ENCODE measurements around the gene CALR3. TPM values are rescaled to one million over a fixed set of nuclear protein-coding genes. Genes with fewer than 3 reads are reported as not detected.
A peak's percentile ranks its signal among the peaks of the same experiment; 100 is the strongest.
"Not testable (repeated sequence)": the region's sequence is repeated elsewhere in the genome, so short reads cannot be mapped to it uniquely, and the experiment has no call there.

The CALR3 gene
- total RNA-seq, 1 donor from 2014 or later: 2.0 TPM

DNA sequence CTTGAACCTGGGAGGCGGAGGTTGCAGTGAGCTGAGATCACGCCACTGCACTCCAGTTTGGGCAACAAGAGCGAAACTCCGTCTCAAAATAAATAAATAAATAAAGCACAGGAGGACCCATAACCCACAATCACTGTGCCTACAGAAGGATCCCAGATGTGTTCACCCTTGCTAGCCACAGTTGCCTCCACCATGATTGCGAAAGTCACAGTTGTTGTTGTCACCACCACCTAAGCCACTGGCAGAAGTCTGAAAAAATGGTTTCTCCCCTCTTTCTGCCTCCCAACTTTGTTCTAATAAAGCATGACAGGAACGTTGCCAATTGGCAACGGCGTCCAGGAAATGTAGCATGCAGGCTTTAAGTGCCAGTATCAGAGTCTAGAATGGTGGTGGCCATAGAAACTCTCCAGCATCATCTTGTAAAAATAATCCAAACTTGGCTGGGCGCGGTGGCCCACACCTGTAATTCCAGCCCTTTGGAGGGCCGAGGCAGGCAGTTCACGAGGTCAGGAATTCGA, 22.0 kb downstream of the CALR3 start:
- no peaks in the 10 kb centered on the region for H3K36me3 ChIP-seq
- peaks cover 1% of the 10 kb centered on the region for H3K36me3 Mint-ChIP-seq
- H3F3A ChIP-seq (ENCODE audit: low read depth): no peaks in the 10 kb centered on the region
- H3K27me3 Mint-ChIP-seq (ENCODE audit: insufficient read depth, low read depth): peaks cover 5% of the 10 kb centered on the region
- no peak overlapping the region for H3K27ac ChIP-seq
- TF ChIP-seq EZH2 (IDR thresholded peaks at IDR 0.05) (no peak), EZH2phosphoT487 (IDR thresholded peaks at IDR 0.05) (no peak), CTCF (IDR thresholded peaks at IDR 0.05) (no peak)
- H3K4me3 Mint-ChIP-seq: peak overlapping the region; percentile 13
- H3K27ac Mint-ChIP-seq: no peak overlapping the region
- H3K4me3 ChIP-seq: no peak overlapping the region
- H2AFZ ChIP-seq (replicated peaks): no peak overlapping the region
- peaks cover 22% of the 10 kb centered on the region for H3K4me1 Mint-ChIP-seq
- peaks cover 2% of the 10 kb centered on the region for H3K9me3 Mint-ChIP-seq
- peaks cover 14% of the 10 kb centered on the region for H3K4me1 ChIP-seq
- DNase-seq (ENCODE audit: low spot score): no peak
- H3K79me2 ChIP-seq (ENCODE audit: low read depth): peaks cover 26% of the 10 kb centered on the region
- no peak overlapping the region for H3K4me2 ChIP-seq
- H4K20me1 ChIP-seq (ENCODE audit: low read depth): peaks cover 26% of the 10 kb centered on the region
- no peak overlapping the region for H3K9ac ChIP-seq
- no peaks in the 10 kb centered on the region for H3K9me3 ChIP-seq (ENCODE audit: low read depth)
- H3K27me3 ChIP-seq: no peaks in the 10 kb centered on the region

- Histone ChIP-seq H4K20me1 (ENCODE audit: low read depth) (peaks cover 35% of the 10 kb centered on the region), H3F3A (ENCODE audit: low read depth) (no peaks in the 10 kb centered on the region), H3K4me1 (peaks cover 14% of the 10 kb centered on the region), H3K4me3 (no peak overlapping the region), H2AFZ (replicated peaks) (no peak overlapping the region), H3K27ac (no peak overlapping the region), H3K4me2 (no peak overlapping the region), H3K36me3 (no peaks in the 10 kb centered on the region), H3K9ac (no peak overlapping the region), H3K27me3 (no peaks in the 10 kb centered on the region), H3K9me3 (ENCODE audit: low read depth) (no peaks in the 10 kb centered on the region), H3K79me2 (ENCODE audit: low read depth) (peaks cover 36% of the 10 kb centered on the region)
- peak overlapping the region; percentile 89 for H3K4me3 Mint-ChIP-seq
- peaks cover 1% of the 10 kb centered on the region for H3K36me3 Mint-ChIP-seq
- no peak overlapping the region for H3K27ac Mint-ChIP-seq
- TF ChIP-seq CTCF (IDR thresholded peaks at IDR 0.05): no peak
- TF ChIP-seq EZH2 (IDR thresholded peaks at IDR 0.05): no peak
- TF ChIP-seq EZH2phosphoT487 (IDR thresholded peaks at IDR 0.05): no peak
- H3K9me3 Mint-ChIP-seq: peaks cover 2% of the 10 kb centered on the region
- no peak for DNase-seq (ENCODE audit: low spot score)
- H3K4me1 Mint-ChIP-seq: peaks cover 29% of the 10 kb centered on the region
- H3K27me3 Mint-ChIP-seq (ENCODE audit: insufficient read depth, low read depth): peaks cover 5% of the 10 kb centered on the region
Measured at GRCh38 chr19:16472992-16473391, 23.0 kb downstream of the CALR3 start.

GRCh38 chr19:16472559-16472899, 23.4 kb downstream of the CALR3 start:
- H3K27ac Mint-ChIP-seq: not testable (repeated sequence)

DNA sequence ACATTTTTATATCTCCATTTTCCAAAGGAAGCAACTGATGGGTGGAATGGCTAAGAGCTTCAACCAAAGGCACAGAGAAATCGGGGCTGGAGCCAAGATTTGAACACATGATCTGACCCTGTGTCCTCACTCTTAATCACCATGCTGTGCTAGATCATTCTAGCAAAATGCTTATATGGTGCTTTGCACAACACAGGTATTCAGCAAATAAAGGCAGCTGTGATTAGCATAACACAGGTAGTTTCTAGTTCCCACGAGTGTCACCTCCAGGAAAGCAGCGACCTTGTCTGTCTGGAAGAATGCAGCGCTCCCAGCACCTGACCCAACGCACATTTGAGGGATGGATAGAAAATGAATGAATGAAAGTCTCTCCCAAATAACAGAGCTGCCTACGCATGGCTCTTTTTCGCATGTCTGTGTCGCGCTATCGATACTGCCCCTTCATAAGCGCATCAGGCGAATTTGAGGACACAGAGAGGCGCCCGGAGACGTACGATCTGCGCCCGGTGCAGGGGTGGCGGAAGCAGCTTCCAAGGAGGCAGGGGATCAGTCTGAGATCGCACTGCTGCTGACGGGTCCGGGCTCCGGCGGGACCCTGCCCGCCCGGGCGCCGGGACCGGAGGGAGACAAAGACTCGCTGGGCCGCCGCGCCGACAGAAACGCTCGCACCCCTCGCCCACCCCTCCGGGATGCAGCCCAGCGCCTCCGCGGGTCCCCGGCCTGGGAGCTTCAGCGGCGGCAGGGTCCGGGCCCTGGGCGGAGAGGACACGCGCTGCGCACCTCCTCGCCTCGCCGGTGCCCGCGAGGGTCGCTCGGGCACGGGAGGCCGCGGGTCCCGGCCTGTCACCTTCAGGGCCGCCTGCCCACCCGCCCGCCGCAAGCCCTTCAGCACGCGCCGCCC, 24.8 kb downstream of the CALR3 start:
- peak overlapping the region; percentile 87 for H3K9ac ChIP-seq
- Mint-ChIP-seq H3K27me3 (ENCODE audit: insufficient read depth, low read depth) (peaks cover 5% of the 10 kb centered on the region), H3K4me3 (peak overlapping the region; percentile 96), H3K27ac (peak overlapping the region; percentile 11), H3K36me3 (peaks cover 4% of the 10 kb centered on the region), H3K9me3 (peaks cover 2% of the 10 kb centered on the region), H3K4me1 (peaks cover 37% of the 10 kb centered on the region)
- H3K4me2 ChIP-seq: peak overlapping the region; percentile 92
- TF ChIP-seq CTCF (IDR thresholded peaks at IDR 0.05) (no peak), EZH2 (IDR thresholded peaks at IDR 0.05) (no peak)
- H3K27me3 ChIP-seq: no peaks in the 10 kb centered on the region
- no peaks in the 10 kb centered on the region for H3F3A ChIP-seq (ENCODE audit: low read depth)
- DNase-seq (ENCODE audit: low spot score): peak; percentile 44
- H3K4me3 ChIP-seq: peak overlapping the region; percentile 99
- H4K20me1 ChIP-seq (ENCODE audit: low read depth): peaks cover 54% of the 10 kb centered on the region
- peak overlapping the region; percentile 51 for H2AFZ ChIP-seq (replicated peaks)
- no peaks in the 10 kb centered on the region for H3K36me3 ChIP-seq
- peaks cover 54% of the 10 kb centered on the region for H3K79me2 ChIP-seq (ENCODE audit: low read depth)
- H3K4me1 ChIP-seq: peaks cover 12% of the 10 kb centered on the region
- no peaks in the 10 kb centered on the region for H3K9me3 ChIP-seq (ENCODE audit: low read depth)
- H3K27ac ChIP-seq: no peak overlapping the region

More at GRCh38 chr19:16472559-16472899, 23.4 kb downstream of the CALR3 start:
- Histone ChIP-seq H3K79me2 (ENCODE audit: low read depth) (peaks cover 40% of the 10 kb centered on the region), H3K4me1 (peaks cover 14% of the 10 kb centered on the region), H3K4me2 (peak overlapping the region; percentile 83), H4K20me1 (ENCODE audit: low read depth) (peaks cover 40% of the 10 kb centered on the region), H2AFZ (replicated peaks) (peak overlapping the region; percentile 73), H3K4me3 (peak overlapping the region; percentile 99)
- not testable (repeated sequence) for H3K27me3 ChIP-seq; H3K9ac ChIP-seq; H3K9me3 ChIP-seq (ENCODE audit: low read depth); H3F3A ChIP-seq (ENCODE audit: low read depth); DNase-seq (ENCODE audit: low spot score); H3K27me3 Mint-ChIP-seq (ENCODE audit: insufficient read depth, low read depth); H3K27ac ChIP-seq; H3K36me3 Mint-ChIP-seq; H3K9me3 Mint-ChIP-seq; H3K36me3 ChIP-seq
- Mint-ChIP-seq H3K4me1 (peaks cover 34% of the 10 kb centered on the region), H3K4me3 (peak overlapping the region; percentile 89)
